CD14-positive monocyte (primary cell): ENCODE measurements around the gene AK9. TPM values are rescaled to one million over a fixed set of nuclear protein-coding genes. Genes with fewer than 3 reads are reported as not detected.
A peak's percentile ranks its signal among the peaks of the same experiment; 100 is the strongest.
"Not testable (repeated sequence)": the region's sequence is repeated elsewhere in the genome, so short reads cannot be mapped to it uniquely, and the experiment has no call there.

Source experiments
- DNase-seq, 3 donors: peaks; one replicate each; pipeline ENCODE4 v3.0.0-alpha.2; 2011 to 2022
- H2AFZ ChIP-seq: 2 replicates; pipeline ENCODE4 v1.6.0; 2012; ENCODE audit warnings: mild to moderate bottlenecking, low read depth, low read length, inconsistent platforms; ENCODE audit not compliant: insufficient read depth, poor library complexity, severe bottlenecking
- H3K27ac ChIP-seq, 2 donors: 1 replicate in 1 of 2; 2 replicates in 1 of 2; pipeline ENCODE4 v1.5.1; 2012 to 2013; ENCODE audit warnings: low read length in 2 of 2, control low read depth in 1 of 2, inconsistent platforms in 1 of 2, low read depth in 1 of 2, mild to moderate bottlenecking in 1 of 2
- H3K27me3 ChIP-seq, 2 donors: one replicate each; pipeline versions ENCODE4 v1.6.0 to v1.6.1; 2011 to 2013; ENCODE audit warnings: low read length in 2 of 2; ENCODE audit not compliant: control insufficient read depth in 2 of 2, insufficient read depth in 2 of 2
- H3K36me3 ChIP-seq, 2 donors: replicated peaks in 1 of 2; 1 replicate in 1 of 2; 2 replicates in 1 of 2; pipeline versions ENCODE4 v1.5.1 to v1.6.1; 2012 to 2013; ENCODE audit warnings: low read length in 2 of 2, control low read depth in 1 of 2, inconsistent platforms in 1 of 2, mild to moderate bottlenecking in 1 of 2; ENCODE audit not compliant: insufficient read depth in 2 of 2, control insufficient read depth in 1 of 2
- H3K4me1 ChIP-seq, 2 donors: 1 replicate in 1 of 2; 2 replicates in 1 of 2; pipeline versions ENCODE4 v1.5.1 to v1.6.1; 2012 to 2013; ENCODE audit warnings: low read length in 2 of 2, control low read depth in 1 of 2, inconsistent platforms in 1 of 2, mild to moderate bottlenecking in 1 of 2, moderate library complexity in 1 of 2; ENCODE audit not compliant: insufficient read depth in 2 of 2, control insufficient read depth in 1 of 2
- H3K4me2 ChIP-seq: replicated peaks from 2 replicates; pipeline ENCODE3; 2012; ENCODE audit warnings: low read length, moderate library complexity, mild to moderate bottlenecking; ENCODE audit not compliant: poor library complexity, severe bottlenecking; ENCODE audit errors: extremely low read depth
- H3K4me3 ChIP-seq, 3 experiments: fragments of 200-600 bp in 1 of 3; sonication (generic) in 1 of 3; replicated peaks in 1 of 3; 1 replicate in 2 of 3; 2 replicates in 1 of 3; pipeline ENCODE4 v1.5.1; 2011 to 2013; ENCODE audit warnings: low read length in 3 of 3, mild to moderate bottlenecking in 3 of 3, control low read depth in 2 of 3, low read depth in 2 of 3, inconsistent platforms in 1 of 3, moderate library complexity in 1 of 3
- H3K79me2 ChIP-seq: 2 replicates; pipeline ENCODE4 v1.6.0; 2012; ENCODE audit warnings: mild to moderate bottlenecking, control low read depth, inconsistent platforms, low read length, moderate library complexity; ENCODE audit not compliant: insufficient read depth
- H3K9ac ChIP-seq: 2 replicates; pipeline ENCODE4 v1.6.0; 2017; ENCODE audit warnings: low read length, mild to moderate bottlenecking; ENCODE audit not compliant: insufficient read depth, poor library complexity, severe bottlenecking
- H3K9me3 ChIP-seq, 2 donors: replicated peaks in 1 of 2; 1 replicate in 1 of 2; 2 replicates in 1 of 2; pipeline versions ENCODE4 v1.5.1 to v1.6.1; 2012 to 2013; ENCODE audit warnings: low read length in 2 of 2, control low read depth in 1 of 2; ENCODE audit not compliant: control insufficient read depth in 1 of 2, insufficient read depth in 1 of 2
- H4K20me1 ChIP-seq: 2 replicates; pipeline ENCODE4 v1.6.0; 2012; ENCODE audit warnings: mild to moderate bottlenecking, low read length, control low read depth, moderate library complexity; ENCODE audit not compliant: insufficient read depth
- H3K27ac Mint-ChIP-seq, 7 donors: one replicate each; pipeline ENCODE4 v1.8.0; 2020; ENCODE audit warnings: mild to moderate bottlenecking in 7 of 7, mixed read lengths in 7 of 7, moderate library complexity in 6 of 7, inconsistent platforms in 2 of 7
- H3K27me3 Mint-ChIP-seq, 3 donors: one replicate each; pipeline ENCODE4 v1.8.0; 2021 to 2022; ENCODE audit warnings: low read depth in 3 of 3, mild to moderate bottlenecking in 3 of 3, mixed read lengths in 3 of 3, moderate library complexity in 3 of 3, inconsistent platforms in 1 of 3
- H3K36me3 Mint-ChIP-seq, 2 donors: one replicate each; pipeline ENCODE4 v1.8.0; 2020; ENCODE audit warnings: mixed read lengths in 2 of 2, inconsistent platforms in 1 of 2, mild to moderate bottlenecking in 1 of 2
- H3K4me1 Mint-ChIP-seq: one replicate; pipeline ENCODE4 v1.8.0; 2020; ENCODE audit warnings: mild to moderate bottlenecking, mixed read lengths
- H3K4me3 Mint-ChIP-seq, 2 donors: one replicate each; pipeline ENCODE4 v1.8.0; 2020; ENCODE audit warnings: mild to moderate bottlenecking in 2 of 2, mixed read lengths in 2 of 2, moderate library complexity in 1 of 2
- H3K9me3 Mint-ChIP-seq, 7 donors: one replicate each; pipeline ENCODE4 v1.8.0; 2020 to 2022; ENCODE audit warnings: mixed read lengths in 7 of 7, mild to moderate bottlenecking in 6 of 7, moderate library complexity in 6 of 7, inconsistent platforms in 2 of 7
- CTCF ChIP-seq: fragments of 200-600 bp; IDR thresholded peaks from one replicate; pipeline ENCODE4 v1.8.0; 2022; ENCODE audit warnings: antibody characterized with exemption, mild to moderate bottlenecking
- WGBS: methylation state at CpG from one replicate; pipeline ENCODE4 v1.1.5; 2013; ENCODE audit warnings: missing lambda C conversion rate; ENCODE audit not compliant: insufficient coverage; 5-methylcytosine and 5-hydroxymethylcytosine counted together
- intact Hi-C, 2 donors: fragments of 100-400 bp; cut with micrococcal nuclease; formaldehyde crosslinking; loops; one replicate each; pipeline versions ENCODE4 v1.15.0 to v1.15.1; 2023
- polyA plus RNA-seq, 3 donors: library from polyadenylated mRNA; depleted of rRNA in 1 of 3; unstranded in 2 of 3; stranded (reverse) in 1 of 3; fragments of 300-500 nt in 2 of 3; fragments of >200 nt in 1 of 3; fragmentation: Illumina TruSeq in 2 of 3; gene quantifications; 1 replicate in 2 of 3; 2 replicates in 1 of 3; pipeline ENCODE4 v1.2.3, GENCODE V29; 2012 to 2021

AK9 gene
- polyA plus RNA-seq, 3 donors = 2.6 to 3.1 (median 2.8) TPM

DNA sequence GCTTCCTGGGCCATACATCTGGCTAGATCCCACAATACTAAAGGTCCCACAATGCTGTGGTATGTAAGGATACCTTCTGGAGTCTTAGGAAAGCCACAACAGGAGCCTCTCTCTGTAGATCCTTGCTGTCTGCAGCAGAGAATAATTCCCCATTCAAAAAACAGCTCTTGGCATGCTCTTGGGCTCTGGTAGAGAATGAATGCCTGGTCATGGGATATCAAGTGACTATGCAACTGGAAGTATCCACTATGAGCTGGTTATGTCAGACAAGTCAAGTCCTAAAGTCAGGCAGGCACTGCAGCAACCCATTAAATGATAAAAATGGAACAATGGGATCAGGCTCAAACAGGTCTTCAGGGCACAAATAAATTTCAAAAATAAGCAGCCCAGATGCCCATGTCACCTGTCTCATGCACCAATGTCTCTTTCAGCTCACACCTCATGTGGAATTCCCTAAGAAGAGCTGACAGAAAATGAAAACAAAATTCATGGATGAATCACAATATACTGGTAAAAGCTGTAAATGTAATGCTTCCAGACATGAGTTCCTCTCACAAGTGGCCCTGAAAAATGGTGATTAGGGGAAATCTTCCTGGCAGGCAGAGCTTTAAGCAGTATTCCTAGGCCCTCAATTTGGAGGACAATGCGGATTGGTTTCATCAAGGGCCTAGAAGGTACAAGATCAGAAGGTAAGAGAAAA is 4.3 kb downstream of the AK9 start:
- peaks cover 12% of the 10 kb centered on the region for H3K79me2 ChIP-seq
- Mint-ChIP-seq H3K36me3 (peaks cover 1 to 3% of the 10 kb centered on the region in 2 donors), H3K27ac (peak overlapping the region in 6 of 7 donors; percentile 14 to 91 (median 62)), H3K4me1 (peaks cover 28% of the 10 kb centered on the region), H3K4me3 (no peak overlapping the region), H3K27me3 (peaks cover 0 to 4% (median 3%) of the 10 kb centered on the region in 3 donors), H3K9me3 (peaks cover 2 to 9% (median 2%) of the 10 kb centered on the region in 7 donors)
- no peak for TF ChIP-seq CTCF
- no peaks in the 10 kb centered on the region for H3K27me3 ChIP-seq
- no peaks in the 10 kb centered on the region for H4K20me1 ChIP-seq
- no peaks in the 10 kb centered on the region for H3K36me3 ChIP-seq
- no peak overlapping the region for H3K4me2 ChIP-seq
- no peak overlapping the region for H3K4me3 ChIP-seq
- no peaks in the 10 kb centered on the region for H3K9me3 ChIP-seq
- H3K27ac ChIP-seq = peak overlapping the region in 1 of 2 donors; percentile 66
- peaks cover 21 to 31% of the 10 kb centered on the region in 2 donors for H3K4me1 ChIP-seq
- DNase-seq = peak in 1 of 3 donors; percentile 25
- WGBS = no CpG with 5 or more reads among the region's 1 CpG
- no peak overlapping the region for H3K9ac ChIP-seq
- H2AFZ ChIP-seq = peak overlapping the region; percentile 52
- intact Hi-C loops = no loop called here

GRCh38 chr6:109678661-109679505 is 12.1 kb downstream of the AK9 start:
- H3K4me3 ChIP-seq, H3K9ac ChIP-seq, H3K27me3 ChIP-seq, H3K27ac ChIP-seq, H2AFZ ChIP-seq, H4K20me1 ChIP-seq, intact Hi-C loops, H3K4me3 Mint-ChIP-seq, H3K36me3 ChIP-seq, DNase-seq, H3K27me3 Mint-ChIP-seq, H3K79me2 ChIP-seq, H3K4me2 ChIP-seq, H3K36me3 Mint-ChIP-seq, H3K4me1 ChIP-seq, H3K9me3 ChIP-seq, H3K4me1 Mint-ChIP-seq, H3K27ac Mint-ChIP-seq: not testable (repeated sequence)
- 100% methylated on average over 11 of the region's 15 CpGs for WGBS
- peaks cover 0 to 13% (median 2%) of the 10 kb centered on the region in 7 donors for H3K9me3 Mint-ChIP-seq
